CD14-positive monocyte (primary cell): ENCODE results near the gene PAGE2B. TPM values are rescaled to one million over a fixed set of nuclear protein-coding genes. Genes with fewer than 3 reads are reported as not detected.

Experiments used
- DNase-seq, 3 donors: peaks; one replicate each; pipeline ENCODE4 v3.0.0-alpha.2; 2011 to 2022
- H2AFZ ChIP-seq: 2 replicates; pipeline ENCODE4 v1.6.0; 2012; ENCODE audit warnings: mild to moderate bottlenecking, low read depth, low read length, inconsistent platforms; ENCODE audit not compliant: insufficient read depth, poor library complexity, severe bottlenecking
- H3K27ac ChIP-seq, 2 donors: 1 replicate in 1 of 2; 2 replicates in 1 of 2; pipeline ENCODE4 v1.5.1; 2012 to 2013; ENCODE audit warnings: low read length in 2 of 2, control low read depth in 1 of 2, inconsistent platforms in 1 of 2, low read depth in 1 of 2, mild to moderate bottlenecking in 1 of 2
- H3K27me3 ChIP-seq, 2 donors: one replicate each; pipeline versions ENCODE4 v1.6.0 to v1.6.1; 2011 to 2013; ENCODE audit warnings: low read length in 2 of 2; ENCODE audit not compliant: control insufficient read depth in 2 of 2, insufficient read depth in 2 of 2
- H3K36me3 ChIP-seq, 2 donors: replicated peaks in 1 of 2; 1 replicate in 1 of 2; 2 replicates in 1 of 2; pipeline versions ENCODE4 v1.5.1 to v1.6.1; 2012 to 2013; ENCODE audit warnings: low read length in 2 of 2, control low read depth in 1 of 2, inconsistent platforms in 1 of 2, mild to moderate bottlenecking in 1 of 2; ENCODE audit not compliant: insufficient read depth in 2 of 2, control insufficient read depth in 1 of 2
- H3K4me1 ChIP-seq, 2 donors: 1 replicate in 1 of 2; 2 replicates in 1 of 2; pipeline versions ENCODE4 v1.5.1 to v1.6.1; 2012 to 2013; ENCODE audit warnings: low read length in 2 of 2, control low read depth in 1 of 2, inconsistent platforms in 1 of 2, mild to moderate bottlenecking in 1 of 2, moderate library complexity in 1 of 2; ENCODE audit not compliant: insufficient read depth in 2 of 2, control insufficient read depth in 1 of 2
- H3K4me2 ChIP-seq: replicated peaks from 2 replicates; pipeline ENCODE3; 2012; ENCODE audit warnings: low read length, moderate library complexity, mild to moderate bottlenecking; ENCODE audit not compliant: poor library complexity, severe bottlenecking; ENCODE audit errors: extremely low read depth
- H3K4me3 ChIP-seq, 3 experiments: fragments of 200-600 bp in 1 of 3; sonication (generic) in 1 of 3; replicated peaks in 1 of 3; 1 replicate in 2 of 3; 2 replicates in 1 of 3; pipeline ENCODE4 v1.5.1; 2011 to 2013; ENCODE audit warnings: low read length in 3 of 3, mild to moderate bottlenecking in 3 of 3, control low read depth in 2 of 3, low read depth in 2 of 3, inconsistent platforms in 1 of 3, moderate library complexity in 1 of 3
- H3K79me2 ChIP-seq: 2 replicates; pipeline ENCODE4 v1.6.0; 2012; ENCODE audit warnings: mild to moderate bottlenecking, control low read depth, inconsistent platforms, low read length, moderate library complexity; ENCODE audit not compliant: insufficient read depth
- H3K9ac ChIP-seq: 2 replicates; pipeline ENCODE4 v1.6.0; 2017; ENCODE audit warnings: low read length, mild to moderate bottlenecking; ENCODE audit not compliant: insufficient read depth, poor library complexity, severe bottlenecking
- H3K9me3 ChIP-seq, 2 donors: replicated peaks in 1 of 2; 1 replicate in 1 of 2; 2 replicates in 1 of 2; pipeline versions ENCODE4 v1.5.1 to v1.6.1; 2012 to 2013; ENCODE audit warnings: low read length in 2 of 2, control low read depth in 1 of 2; ENCODE audit not compliant: control insufficient read depth in 1 of 2, insufficient read depth in 1 of 2
- H4K20me1 ChIP-seq: 2 replicates; pipeline ENCODE4 v1.6.0; 2012; ENCODE audit warnings: mild to moderate bottlenecking, low read length, control low read depth, moderate library complexity; ENCODE audit not compliant: insufficient read depth
- H3K27ac Mint-ChIP-seq, 7 donors: one replicate each; pipeline ENCODE4 v1.8.0; 2020; ENCODE audit warnings: mild to moderate bottlenecking in 7 of 7, mixed read lengths in 7 of 7, moderate library complexity in 6 of 7, inconsistent platforms in 2 of 7
- H3K27me3 Mint-ChIP-seq, 3 donors: one replicate each; pipeline ENCODE4 v1.8.0; 2021 to 2022; ENCODE audit warnings: low read depth in 3 of 3, mild to moderate bottlenecking in 3 of 3, mixed read lengths in 3 of 3, moderate library complexity in 3 of 3, inconsistent platforms in 1 of 3
- H3K36me3 Mint-ChIP-seq, 2 donors: one replicate each; pipeline ENCODE4 v1.8.0; 2020; ENCODE audit warnings: mixed read lengths in 2 of 2, inconsistent platforms in 1 of 2, mild to moderate bottlenecking in 1 of 2
- H3K4me1 Mint-ChIP-seq: one replicate; pipeline ENCODE4 v1.8.0; 2020; ENCODE audit warnings: mild to moderate bottlenecking, mixed read lengths
- H3K4me3 Mint-ChIP-seq, 2 donors: one replicate each; pipeline ENCODE4 v1.8.0; 2020; ENCODE audit warnings: mild to moderate bottlenecking in 2 of 2, mixed read lengths in 2 of 2, moderate library complexity in 1 of 2
- H3K9me3 Mint-ChIP-seq, 7 donors: one replicate each; pipeline ENCODE4 v1.8.0; 2020 to 2022; ENCODE audit warnings: mixed read lengths in 7 of 7, mild to moderate bottlenecking in 6 of 7, moderate library complexity in 6 of 7, inconsistent platforms in 2 of 7
- WGBS: methylation state at CpG from one replicate; pipeline ENCODE4 v1.1.5; 2013; ENCODE audit warnings: missing lambda C conversion rate; ENCODE audit not compliant: insufficient coverage; 5-methylcytosine and 5-hydroxymethylcytosine counted together
- intact Hi-C, 2 donors: fragments of 100-400 bp; cut with micrococcal nuclease; formaldehyde crosslinking; loops; one replicate each; pipeline versions ENCODE4 v1.15.0 to v1.15.1; 2023
- polyA plus RNA-seq, 3 donors: library from polyadenylated mRNA; depleted of rRNA in 1 of 3; unstranded in 2 of 3; stranded (reverse) in 1 of 3; fragments of 300-500 nt in 2 of 3; fragments of >200 nt in 1 of 3; fragmentation: Illumina TruSeq in 2 of 3; gene quantifications; 1 replicate in 2 of 3; 2 replicates in 1 of 3; pipeline ENCODE4 v1.2.3, GENCODE V29; 2012 to 2021
- TF ChIP-seq, protein P1 (sequence below): fragments of 200-600 bp; IDR thresholded peaks from one replicate; pipeline ENCODE4 v1.8.0; 2022; ENCODE audit warnings: antibody characterized with exemption, mild to moderate bottlenecking

PAGE2B gene
- polyA plus RNA-seq, 3 donors = not detected

DNA sequence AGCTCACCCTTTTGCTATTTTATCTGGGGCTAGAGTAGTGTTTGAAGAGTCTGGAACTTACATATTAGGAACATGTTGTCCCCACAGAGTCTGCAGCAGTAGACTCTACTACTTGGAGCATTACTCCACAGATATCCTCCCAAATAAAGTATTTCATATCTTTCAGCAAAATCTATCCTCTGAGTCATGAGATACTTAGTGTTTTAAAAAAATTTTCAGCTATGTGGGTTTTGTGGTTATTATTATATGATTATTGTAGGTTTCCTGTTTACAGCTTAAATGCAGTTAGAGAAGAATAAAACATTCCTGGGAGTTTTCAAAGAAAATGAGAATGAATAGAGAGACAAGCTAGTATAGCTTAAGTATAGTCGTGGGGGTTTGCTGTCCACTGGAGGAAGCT is 44.9 kb downstream of the PAGE2B start:
- Histone ChIP-seq H2AFZ (no peak overlapping the region), H3K79me2 (no peaks in the 10 kb centered on the region), H3K4me2 (no peak overlapping the region), H4K20me1 (no peaks in the 10 kb centered on the region), H3K27me3 (peaks cover 0 to 2% of the 10 kb centered on the region in 2 donors), H3K36me3 (no peaks in the 10 kb centered on the region), H3K27ac (no peak overlapping the region), H3K4me3 (no peak overlapping the region), H3K9me3 (no peaks in the 10 kb centered on the region), H3K9ac (no peak overlapping the region), H3K4me1 (no peaks in the 10 kb centered on the region)
- no peak for DNase-seq
- Mint-ChIP-seq H3K9me3 (peaks cover 0 to 3% (median 0%) of the 10 kb centered on the region in 7 donors), H3K36me3 (no peaks in the 10 kb centered on the region), H3K4me3 (no peak overlapping the region), H3K4me1 (no peaks in the 10 kb centered on the region), H3K27me3 (peaks cover 2 to 7% (median 6%) of the 10 kb centered on the region in 3 donors), H3K27ac (no peak overlapping the region)
- intact Hi-C loops = no loop called here
- no CpG with 5 or more reads among the region's 1 CpG for WGBS
- TF ChIP-seq, protein P1, sequence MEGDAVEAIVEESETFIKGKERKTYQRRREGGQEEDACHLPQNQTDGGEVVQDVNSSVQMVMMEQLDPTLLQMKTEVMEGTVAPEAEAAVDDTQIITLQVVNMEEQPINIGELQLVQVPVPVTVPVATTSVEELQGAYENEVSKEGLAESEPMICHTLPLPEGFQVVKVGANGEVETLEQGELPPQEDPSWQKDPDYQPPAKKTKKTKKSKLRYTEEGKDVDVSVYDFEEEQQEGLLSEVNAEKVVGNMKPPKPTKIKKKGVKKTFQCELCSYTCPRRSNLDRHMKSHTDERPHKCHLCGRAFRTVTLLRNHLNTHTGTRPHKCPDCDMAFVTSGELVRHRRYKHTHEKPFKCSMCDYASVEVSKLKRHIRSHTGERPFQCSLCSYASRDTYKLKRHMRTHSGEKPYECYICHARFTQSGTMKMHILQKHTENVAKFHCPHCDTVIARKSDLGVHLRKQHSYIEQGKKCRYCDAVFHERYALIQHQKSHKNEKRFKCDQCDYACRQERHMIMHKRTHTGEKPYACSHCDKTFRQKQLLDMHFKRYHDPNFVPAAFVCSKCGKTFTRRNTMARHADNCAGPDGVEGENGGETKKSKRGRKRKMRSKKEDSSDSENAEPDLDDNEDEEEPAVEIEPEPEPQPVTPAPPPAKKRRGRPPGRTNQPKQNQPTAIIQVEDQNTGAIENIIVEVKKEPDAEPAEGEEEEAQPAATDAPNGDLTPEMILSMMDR = no peak

DNA sequence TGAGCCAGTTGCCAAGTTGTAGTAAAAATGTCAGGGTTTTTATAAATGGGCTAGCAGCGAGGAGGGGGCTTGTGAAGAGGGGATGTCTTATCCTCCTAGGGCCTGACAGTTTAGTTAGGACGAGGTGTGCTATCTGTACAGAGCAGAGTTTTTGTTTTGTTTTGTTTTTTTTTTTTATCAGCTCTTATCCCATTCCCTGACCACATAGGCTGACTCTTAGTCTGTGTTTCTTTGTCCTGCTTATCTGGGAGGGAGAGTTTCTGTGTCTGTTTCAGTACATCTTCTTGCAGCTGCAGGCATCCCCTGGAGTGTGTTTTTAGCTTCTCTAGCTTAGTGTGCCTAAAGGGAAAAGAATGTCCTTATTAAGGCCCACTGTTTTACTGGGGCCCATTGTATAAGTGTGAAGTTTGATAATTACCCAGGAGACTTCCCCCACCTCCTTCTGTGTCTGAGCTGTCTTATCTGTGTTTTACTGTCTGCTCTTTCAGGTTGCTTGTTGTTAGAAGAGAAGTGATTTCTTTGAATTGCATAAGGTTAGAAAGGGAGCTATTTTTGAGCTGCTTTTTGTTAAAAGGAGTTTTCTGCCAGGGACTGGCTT is 46.0 kb downstream of the PAGE2B start:
- no peak overlapping the region for H3K27ac ChIP-seq
- intact Hi-C loops = no loop called here
- no peaks in the 10 kb centered on the region for H3K36me3 ChIP-seq
- H3K4me1 ChIP-seq = no peaks in the 10 kb centered on the region
- no peak overlapping the region for H3K9ac ChIP-seq
- Mint-ChIP-seq H3K4me3 (no peak overlapping the region), H3K27me3 (peaks cover 2 to 6% (median 3%) of the 10 kb centered on the region in 3 donors), H3K27ac (no peak overlapping the region), H3K36me3 (no peaks in the 10 kb centered on the region), H3K4me1 (peaks cover 3% of the 10 kb centered on the region), H3K9me3 (peaks cover 0 to 3% (median 0%) of the 10 kb centered on the region in 7 donors)
- WGBS = no CpG with 5 or more reads among the region's 2 CpGs
- no peaks in the 10 kb centered on the region for H3K79me2 ChIP-seq
- no peaks in the 10 kb centered on the region for H3K9me3 ChIP-seq
- no peak for DNase-seq
- TF ChIP-seq, protein P1 = no peak
- no peak overlapping the region for H2AFZ ChIP-seq
- no peaks in the 10 kb centered on the region for H4K20me1 ChIP-seq
- peaks cover 0 to 2% of the 10 kb centered on the region in 2 donors for H3K27me3 ChIP-seq
- H3K4me2 ChIP-seq = no peak overlapping the region
- H3K4me3 ChIP-seq = no peak overlapping the region
